Stimulated activated CD8-positive, alpha-beta memory T cell treated with anti-CD3 and anti-CD28 coated beads, Interleukin-12 subunit alpha, Interleukin-12 subunit beta, amount 100 ng/mL, for 24 hours (primary cell): ENCODE measurements around the gene ERICH2.

Experiments used
- DNase-seq: peaks from one replicate; pipeline ENCODE4 v3.0.0-alpha.2; 2020; ENCODE audit errors: extremely low read depth

The ERICH2 gene

DNA sequence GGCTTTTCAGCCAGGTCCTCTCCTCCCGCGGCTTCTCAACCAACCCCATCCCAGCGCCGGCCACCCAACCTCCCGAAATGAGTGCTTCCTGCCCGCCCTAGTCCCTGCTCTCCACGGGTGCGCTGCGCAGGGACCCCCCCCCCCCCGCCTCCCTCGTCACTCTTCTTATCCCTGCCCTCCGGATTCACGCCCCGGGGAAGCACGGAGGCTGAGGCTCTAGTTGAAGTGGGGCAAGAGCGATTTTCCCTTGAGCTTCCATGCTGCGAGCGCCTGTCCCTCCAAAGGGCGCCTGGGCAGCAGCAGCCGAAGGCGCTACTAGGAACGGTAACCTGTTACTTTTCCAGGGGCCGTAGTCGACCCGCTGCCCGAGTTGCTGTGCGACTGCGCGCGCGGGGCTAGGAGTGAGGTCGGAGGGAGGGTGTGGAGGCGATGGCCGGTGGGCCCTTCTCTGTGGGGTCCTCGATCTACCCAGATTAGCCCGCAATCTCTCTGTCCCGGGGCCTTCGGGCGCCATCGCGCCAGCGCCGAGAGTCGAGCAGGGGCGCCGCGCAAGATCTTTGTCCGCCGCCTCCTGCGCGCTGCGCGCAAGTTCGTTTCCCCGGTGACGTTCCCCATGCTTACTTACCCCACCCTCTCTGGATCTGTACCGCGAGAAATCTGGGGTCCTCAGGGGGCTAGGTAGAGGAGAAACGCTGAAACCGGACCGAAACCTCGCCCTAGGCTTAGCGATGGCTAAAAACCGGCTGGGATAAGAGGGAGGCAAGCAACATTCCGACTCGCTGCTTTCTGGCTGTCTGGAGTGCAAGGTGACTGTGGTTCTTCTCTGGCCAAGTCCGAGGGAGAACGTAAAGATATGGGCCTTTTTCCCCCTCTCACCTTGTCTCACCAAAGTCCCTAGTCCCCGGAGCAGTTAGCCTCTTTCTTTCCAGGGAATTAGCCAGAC lies 47.2 kb downstream of the ERICH2 start:
- no peak for DNase-seq

DNA sequence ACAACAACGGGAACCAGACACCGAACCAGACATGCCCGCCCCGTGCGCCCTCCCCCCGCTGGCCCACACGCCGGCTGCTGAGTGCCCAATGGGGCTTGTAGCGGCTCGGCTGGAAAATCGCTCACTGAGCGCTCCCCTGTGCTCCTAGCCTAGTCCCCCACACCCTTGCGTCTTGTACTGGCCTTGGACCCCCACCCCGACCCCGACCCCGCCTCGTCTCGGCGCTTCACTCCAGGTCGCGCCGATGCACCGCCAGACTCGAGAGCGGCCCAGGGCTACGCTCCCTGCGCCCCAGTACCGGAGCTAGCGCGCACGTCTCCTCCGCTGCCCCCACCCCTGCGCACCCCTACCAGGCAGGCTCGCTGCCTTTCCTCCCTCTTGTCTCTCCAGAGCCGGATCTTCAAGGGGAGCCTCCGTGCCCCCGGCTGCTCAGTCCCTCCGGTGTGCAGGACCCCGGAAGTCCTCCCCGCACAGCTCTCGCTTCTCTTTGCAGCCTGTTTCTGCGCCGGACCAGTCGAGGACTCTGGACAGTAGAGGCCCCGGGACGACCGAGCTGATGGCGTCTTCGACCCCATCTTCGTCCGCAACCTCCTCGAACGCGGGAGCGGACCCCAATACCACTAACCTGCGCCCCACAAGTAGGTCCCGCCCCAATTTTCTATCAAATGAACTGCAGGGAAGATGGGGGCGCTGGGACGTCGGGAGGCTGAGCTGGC lies 48.0 kb downstream of the ERICH2 start:
- DNase-seq, result no peak

- DNase-seq, result no peak
Observed at GRCh38 chr2:170818752-170819470, 48.7 kb downstream of the ERICH2 start.

GRCh38 chr2:170819680-170820664 lies 49.8 kb downstream of the ERICH2 start:
- no peak for DNase-seq

DNA sequence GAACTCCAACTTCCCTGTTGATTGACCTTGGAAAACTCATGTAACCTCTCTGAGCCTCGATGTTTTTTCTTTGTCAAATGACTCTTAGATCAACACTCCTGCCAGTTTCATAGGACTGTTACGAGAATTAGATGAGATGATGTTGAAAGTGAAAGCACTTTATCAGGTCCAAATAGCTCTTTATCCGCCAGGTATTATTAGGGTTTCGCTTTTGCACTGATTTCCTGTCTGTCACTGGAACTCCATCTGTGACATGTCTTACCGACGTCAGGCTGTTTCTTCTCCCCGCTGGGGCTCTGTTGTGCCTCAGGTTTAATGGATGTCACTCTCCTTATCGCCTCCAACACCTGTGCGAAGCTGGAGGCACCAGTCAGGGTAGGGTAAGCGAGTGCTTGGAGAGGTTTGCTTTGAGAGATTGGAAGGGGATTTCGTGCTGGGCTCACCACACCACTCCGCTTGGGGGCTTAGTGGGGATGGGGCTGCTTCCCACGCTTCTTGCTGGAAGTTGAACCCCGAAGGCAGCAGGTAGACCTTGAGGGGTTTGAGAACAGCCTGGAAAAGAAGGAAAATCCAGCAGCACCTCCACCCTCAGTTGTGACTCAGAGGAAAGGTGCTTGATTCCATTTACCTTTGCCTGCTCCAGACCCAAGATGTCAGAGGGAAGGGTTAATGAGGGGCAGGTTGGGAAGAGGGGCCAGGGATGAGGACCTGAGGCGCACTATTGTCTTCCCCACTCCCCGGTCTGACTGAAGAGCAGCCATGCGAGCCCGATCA lies 50.8 kb downstream of the ERICH2 start:
- no peak for DNase-seq

DNA sequence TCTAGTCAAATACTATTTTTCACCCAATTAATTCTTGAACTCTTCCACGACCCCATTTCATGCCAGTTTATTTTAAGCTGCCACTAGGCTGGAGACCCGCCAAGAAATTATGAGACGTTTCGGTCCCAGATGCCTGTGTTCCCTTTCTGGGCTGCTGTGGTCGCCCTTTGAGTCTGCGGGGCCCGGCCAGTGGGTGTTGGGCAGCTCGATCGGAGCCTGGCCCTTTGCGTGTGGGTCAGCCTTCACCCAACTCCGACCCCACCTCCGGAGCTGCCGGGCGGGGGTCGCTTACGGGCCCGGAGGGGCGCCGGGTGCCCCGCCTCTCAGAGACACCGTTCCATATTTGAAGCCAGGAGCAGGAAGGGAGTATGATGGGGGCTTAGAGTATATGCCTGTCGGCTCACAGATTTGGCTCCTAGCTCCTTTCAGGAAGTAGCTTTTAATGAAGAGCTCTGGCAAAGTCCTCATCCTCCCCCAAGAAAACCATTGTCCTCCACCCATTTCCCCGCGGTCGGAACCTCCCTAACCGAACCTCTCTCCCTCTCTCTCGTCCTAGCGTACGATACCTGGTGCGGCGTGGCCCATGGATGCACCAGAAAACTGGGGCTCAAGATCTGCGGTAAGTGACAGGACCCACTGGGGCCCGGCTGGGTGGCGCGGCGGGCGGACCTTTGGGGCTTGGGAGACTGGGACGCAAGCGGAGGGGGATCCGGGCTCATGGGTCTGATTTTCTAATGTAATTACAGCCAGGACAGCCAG lies 51.5 kb downstream of the ERICH2 start:
- no peak for DNase-seq

GRCh38 chr2:170822290-170823087 lies 52.3 kb downstream of the ERICH2 start:
- no peak for DNase-seq

GRCh38 chr2:170823088-170823897 lies 53.1 kb downstream of the ERICH2 start:
- no peak for DNase-seq

GRCh38 chr2:170823898-170824215 lies 53.7 kb downstream of the ERICH2 start:
- no peak for DNase-seq

GRCh38 chr2:170824526-170825015 lies 54.4 kb downstream of the ERICH2 start:
- no peak for DNase-seq

DNA sequence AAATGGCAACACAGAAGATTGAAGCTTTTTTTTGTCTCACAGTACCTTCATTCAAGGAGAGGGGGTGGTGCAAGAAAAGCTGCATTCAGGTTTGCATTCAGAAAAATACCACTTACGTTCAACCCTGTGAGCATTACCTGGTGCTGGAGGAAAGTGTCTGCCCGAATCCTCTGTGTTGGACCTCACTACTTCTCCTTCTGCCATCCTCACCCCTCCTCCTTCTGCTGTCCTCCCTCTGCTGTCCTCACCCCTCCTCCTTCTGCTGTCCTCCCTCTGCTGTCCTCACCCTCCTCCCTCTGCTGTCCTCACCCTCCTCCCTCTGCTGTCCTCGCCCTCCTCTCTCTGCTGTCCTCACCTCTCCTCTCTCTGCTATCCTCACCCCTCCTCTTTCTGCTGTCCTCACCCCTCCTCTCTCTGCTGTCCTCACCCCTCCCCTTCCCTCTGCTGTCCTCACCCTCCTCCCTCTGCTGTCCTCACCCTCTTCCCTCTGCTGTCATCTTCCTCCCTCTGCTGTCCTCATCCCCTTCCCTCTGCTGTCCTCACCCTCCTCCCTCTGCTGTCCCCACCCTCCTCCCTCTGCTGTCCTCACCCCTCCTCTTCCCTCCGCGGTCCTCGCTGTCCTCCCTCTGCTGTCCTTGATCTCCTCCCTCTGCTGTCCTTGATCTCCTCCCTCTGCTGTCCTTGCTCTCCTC lies 57.8 kb downstream of the ERICH2 start:
- DNase-seq, result no peak

DNA sequence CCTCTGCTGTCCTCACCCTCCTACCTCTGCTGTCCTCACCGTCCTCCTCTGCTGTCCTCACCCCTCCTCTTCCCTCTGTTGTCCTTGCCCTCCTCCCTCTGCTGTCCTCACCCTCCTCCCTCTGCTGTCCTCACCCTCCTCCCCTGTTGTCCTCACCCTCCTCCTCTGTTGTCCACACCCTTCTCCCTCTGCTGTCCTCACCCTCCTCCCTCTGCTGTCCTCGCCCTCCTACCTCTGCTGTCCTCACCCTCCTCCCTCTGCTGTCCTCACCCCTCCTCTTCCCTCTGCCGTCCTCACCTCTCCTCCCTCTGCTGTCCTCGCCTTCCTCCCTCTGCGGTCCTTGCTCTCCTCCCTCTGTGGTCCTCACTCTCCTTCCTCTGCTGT lies 58.3 kb downstream of the ERICH2 start:
- DNase-seq, result no peak

- no peak for DNase-seq
Observed at GRCh38 chr2:170829036-170829435, 58.9 kb downstream of the ERICH2 start.

- no peak for DNase-seq
Observed at GRCh38 chr2:170830166-170830565, 60.0 kb downstream of the ERICH2 start.

- DNase-seq, result no peak
Observed at GRCh38 chr2:170831115-170831514, 60.9 kb downstream of the ERICH2 start.

DNA sequence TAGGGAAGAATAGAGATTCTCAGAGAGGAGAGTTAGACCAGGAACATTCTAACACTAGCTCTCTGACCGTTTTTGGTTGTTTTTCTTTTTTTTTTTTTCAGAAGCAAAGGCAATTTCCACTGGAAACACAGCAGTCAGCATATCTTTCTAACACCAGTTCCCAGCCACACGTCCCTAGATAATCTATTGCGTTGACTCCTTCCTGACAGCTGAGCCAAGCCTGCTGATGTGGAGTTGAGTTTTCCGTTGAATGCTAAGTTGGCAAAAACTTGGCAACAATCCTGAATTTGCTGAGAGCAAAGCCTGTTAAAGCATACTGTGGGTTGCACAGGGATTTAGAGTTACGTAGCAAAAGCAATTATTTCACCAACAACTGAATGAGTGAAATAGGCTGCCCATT lies 65.8 kb downstream of the ERICH2 start:
- no peak for DNase-seq

GRCh38 chr2:170840717-170841210 lies 70.6 kb downstream of the ERICH2 start:
- DNase-seq, result no peak
